ENCODE results near the gene SPATA3. TPM values are rescaled to one million over a fixed set of nuclear protein-coding genes. Genes with fewer than 3 reads are reported as not detected.

The SPATA3 gene
- polyA plus RNA-seq, 3 donors = not detected

DNA sequence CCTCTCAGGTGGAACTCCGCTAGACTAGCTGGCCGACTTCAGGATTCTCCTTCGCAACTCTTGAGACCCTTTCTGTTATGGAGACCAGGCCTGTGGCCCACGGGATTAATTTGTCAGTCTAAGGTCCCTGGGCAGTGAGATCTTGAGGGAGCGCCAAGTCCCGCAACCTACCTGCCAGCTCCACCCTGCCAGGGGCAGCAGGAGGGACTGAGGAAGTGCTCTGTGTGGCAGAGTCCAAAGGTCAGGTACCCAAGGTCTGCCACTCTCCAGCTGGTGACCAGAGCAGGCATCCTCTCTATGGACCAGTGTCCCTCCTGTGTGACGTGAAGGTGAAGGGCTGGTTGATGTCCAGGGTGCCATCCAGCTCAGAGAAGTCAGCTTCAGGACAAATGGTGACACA is 4.3 kb upstream of the SPATA3 start:
- Mint-ChIP-seq H3K4me1 (peaks cover 5% of the 10 kb centered on the region), H3K4me3 (peak overlapping the region in 1 of 2 donors; percentile 24), H3K9me3 (peaks cover 0 to 4% (median 0%) of the 10 kb centered on the region in 7 donors), H3K27ac (no peak overlapping the region), H3K27me3 (ENCODE audit: low read depth in 3 of 3) (peaks cover 16 to 59% (median 27%) of the 10 kb centered on the region in 3 donors), H3K36me3 (no peaks in the 10 kb centered on the region)
- Histone ChIP-seq H3K9me3 (replicated peaks in 1 of 2; ENCODE audit: control insufficient read depth in 1 of 2, insufficient read depth in 1 of 2, low read length in 2 of 2) (no peaks in the 10 kb centered on the region), H3K4me3 (replicated peaks in 1 of 3; ENCODE audit: low read depth in 2 of 3, low read length in 3 of 3) (no peak overlapping the region), H3K4me1 (ENCODE audit: control insufficient read depth in 1 of 2, insufficient read depth in 2 of 2, low read length in 2 of 2) (peaks cover 6 to 7% of the 10 kb centered on the region in 2 donors), H2AFZ (ENCODE audit: insufficient read depth, low read depth, low read length, poor library complexity, severe bottlenecking) (no peak overlapping the region), H3K27me3 (ENCODE audit: control insufficient read depth in 2 of 2, insufficient read depth in 2 of 2, low read length in 2 of 2) (peaks cover 3 to 19% of the 10 kb centered on the region in 2 donors), H3K4me2 (replicated peaks; ENCODE audit: extremely low read depth, low read length, poor library complexity, severe bottlenecking) (no peak overlapping the region), H4K20me1 (ENCODE audit: insufficient read depth, low read length) (no peaks in the 10 kb centered on the region), H3K79me2 (ENCODE audit: insufficient read depth, low read length) (no peaks in the 10 kb centered on the region), H3K36me3 (replicated peaks in 1 of 2; ENCODE audit: control insufficient read depth in 1 of 2, insufficient read depth in 2 of 2, low read length in 2 of 2) (no peaks in the 10 kb centered on the region), H3K9ac (ENCODE audit: insufficient read depth, low read length, poor library complexity, severe bottlenecking) (no peak overlapping the region), H3K27ac (ENCODE audit: low read depth in 1 of 2, low read length in 2 of 2) (no peak overlapping the region)
- WGBS (ENCODE audit: insufficient coverage) = 99% methylated on average over 7 of the region's 7 CpGs
- intact Hi-C loops (cut with micrococcal nuclease) = loop anchor here in 1 of 2 donors (5.0 kb wide), 1 partner anchor 169 kb away; no protein-coding TSS in a partner anchor
- no peak for DNase-seq
- TF ChIP-seq CTCF (IDR thresholded peaks at IDR 0.05) = no peak

DNA sequence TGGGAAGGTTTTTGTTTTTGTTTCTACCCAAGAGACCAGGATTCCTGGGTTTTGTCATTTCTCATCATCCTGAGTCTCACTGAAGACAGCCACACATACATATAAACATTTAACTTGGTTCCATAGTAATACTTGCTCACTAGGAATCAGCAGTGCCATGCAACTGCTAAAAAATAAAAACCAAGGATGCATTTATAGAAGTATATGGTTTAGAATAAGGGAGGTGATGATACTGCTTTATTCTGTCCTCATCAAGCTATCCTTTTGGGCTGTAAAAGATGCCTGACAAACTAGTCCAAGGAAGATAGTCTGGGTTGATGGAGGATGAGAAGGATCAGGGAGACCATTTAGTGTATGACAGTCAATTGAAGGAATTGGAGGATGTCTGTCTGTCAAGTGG is 740 bp downstream of the SPATA3 start:
- Mint-ChIP-seq H3K36me3 (no peaks in the 10 kb centered on the region), H3K27me3 (ENCODE audit: low read depth in 3 of 3) (peaks cover 20 to 42% (median 21%) of the 10 kb centered on the region in 3 donors), H3K9me3 (peaks cover 0 to 4% (median 2%) of the 10 kb centered on the region in 7 donors), H3K27ac (no peak overlapping the region), H3K4me1 (peaks cover 6% of the 10 kb centered on the region), H3K4me3 (no peak overlapping the region)
- no peak for TF ChIP-seq CTCF (IDR thresholded peaks at IDR 0.05)
- H3K9ac ChIP-seq (ENCODE audit: insufficient read depth, low read length, poor library complexity, severe bottlenecking) = no peak overlapping the region
- H3K4me3 ChIP-seq (replicated peaks in 1 of 3; ENCODE audit: low read depth in 2 of 3, low read length in 3 of 3) = no peak overlapping the region
- H3K4me2 ChIP-seq (replicated peaks; ENCODE audit: extremely low read depth, low read length, poor library complexity, severe bottlenecking) = no peak overlapping the region
- no peaks in the 10 kb centered on the region for H3K4me1 ChIP-seq (ENCODE audit: control insufficient read depth in 1 of 2, insufficient read depth in 2 of 2, low read length in 2 of 2)
- no peaks in the 10 kb centered on the region for H4K20me1 ChIP-seq (ENCODE audit: insufficient read depth, low read length)
- DNase-seq = no peak
- H3K79me2 ChIP-seq (ENCODE audit: insufficient read depth, low read length) = no peaks in the 10 kb centered on the region
- no peak overlapping the region for H2AFZ ChIP-seq (ENCODE audit: insufficient read depth, low read depth, low read length, poor library complexity, severe bottlenecking)
- intact Hi-C loops (cut with micrococcal nuclease) = no loop called here
- H3K36me3 ChIP-seq (replicated peaks in 1 of 2; ENCODE audit: control insufficient read depth in 1 of 2, insufficient read depth in 2 of 2, low read length in 2 of 2) = no peaks in the 10 kb centered on the region
- H3K9me3 ChIP-seq (replicated peaks in 1 of 2; ENCODE audit: control insufficient read depth in 1 of 2, insufficient read depth in 1 of 2, low read length in 2 of 2) = no peaks in the 10 kb centered on the region
- peaks cover 4 to 15% of the 10 kb centered on the region in 2 donors for H3K27me3 ChIP-seq (ENCODE audit: control insufficient read depth in 2 of 2, insufficient read depth in 2 of 2, low read length in 2 of 2)
- no peak overlapping the region for H3K27ac ChIP-seq (ENCODE audit: low read depth in 1 of 2, low read length in 2 of 2)

All from CD14-positive monocyte (primary cell).